Kidney epithelial cell (primary cell): Measurements from ENCODE around the gene PASK. TPM values are rescaled to one million over a fixed set of nuclear protein-coding genes. Genes with fewer than 3 reads are reported as not detected.
A peak's percentile ranks its signal among the peaks of the same experiment; 100 is the strongest.

Experiments
- DNase-seq: peaks from one replicate; pipeline ENCODE4 v3.0.0-alpha.2; 2010; ENCODE audit warnings: low read depth
- H3K27me3 ChIP-seq: 2 replicates; pipeline ENCODE4 v1.6.0; 2011; ENCODE audit warnings: low read length; ENCODE audit not compliant: control insufficient read depth, insufficient read depth
- H3K36me3 ChIP-seq: 2 replicates; pipeline ENCODE4 v1.5.1; 2011; ENCODE audit warnings: low read length; ENCODE audit not compliant: control insufficient read depth, insufficient read depth
- H3K4me3 ChIP-seq: 2 replicates; pipeline ENCODE4 v1.5.1; 2011; ENCODE audit warnings: low read depth, mild to moderate bottlenecking, control low read depth, low read length
- CTCF ChIP-seq: IDR thresholded peaks from 2 replicates; pipeline ENCODE4 v1.5.1; 2011; ENCODE audit warnings: mild to moderate bottlenecking, moderate library complexity, low read length, control low read depth, inconsistent platforms; ENCODE audit not compliant: insufficient read depth, poor library complexity, severe bottlenecking
- total RNA-seq: library from RNA; depleted of rRNA; stranded (reverse); fragments of >200 nt; gene quantifications from 2 replicates; pipeline ENCODE4 v1.2.3, GENCODE V29; 2015

The PASK gene
- total RNA-seq, 1 donor from 2014 or later, result 8.3 TPM

GRCh38 chr2:241066171-241066892 is 82.9 kb downstream of the PASK start:
- no peak for DNase-seq
- Histone ChIP-seq H3K4me3 (no peak overlapping the region), H3K36me3 (no peaks in the 10 kb centered on the region), H3K27me3 (peaks cover 70% of the 10 kb centered on the region)
- no peak for TF ChIP-seq CTCF

GRCh38 chr2:241065355-241065803 is 83.9 kb downstream of the PASK start:
- Histone ChIP-seq H3K27me3 (peaks cover 60% of the 10 kb centered on the region), H3K36me3 (no peaks in the 10 kb centered on the region), H3K4me3 (no peak overlapping the region)
- TF ChIP-seq CTCF, result peak; percentile 9
- DNase-seq, result no peak

GRCh38 chr2:241064802-241065354 is 84.4 kb downstream of the PASK start:
- no peaks in the 10 kb centered on the region for H3K36me3 ChIP-seq
- no peak for DNase-seq
- TF ChIP-seq CTCF, result no peak
- H3K4me3 ChIP-seq, result no peak overlapping the region
- peaks cover 56% of the 10 kb centered on the region for H3K27me3 ChIP-seq

GRCh38 chr2:241064008-241064801 is 85.1 kb downstream of the PASK start:
- Histone ChIP-seq H3K27me3 (peaks cover 50% of the 10 kb centered on the region), H3K36me3 (no peaks in the 10 kb centered on the region), H3K4me3 (no peak overlapping the region)
- no peak for DNase-seq
- no peak for TF ChIP-seq CTCF

- TF ChIP-seq CTCF, result peak; percentile 22
- Histone ChIP-seq H3K27me3 (peaks cover 46% of the 10 kb centered on the region), H3K4me3 (no peak overlapping the region), H3K36me3 (no peaks in the 10 kb centered on the region)
- DNase-seq, result no peak
Measured at GRCh38 chr2:241063587-241063986, 85.7 kb downstream of the PASK start.
